RPMI8226 (cell line): ENCODE data around the gene PAAF1.
"Not testable (repeated sequence)": the region's sequence is repeated elsewhere in the genome, so short reads cannot be mapped to it uniquely, and the experiment has no call there.

Experiments used
- DNase-seq: peaks from one replicate; pipeline ENCODE4 v3.0.0-alpha.2; 2015

The PAAF1 gene, protein sequence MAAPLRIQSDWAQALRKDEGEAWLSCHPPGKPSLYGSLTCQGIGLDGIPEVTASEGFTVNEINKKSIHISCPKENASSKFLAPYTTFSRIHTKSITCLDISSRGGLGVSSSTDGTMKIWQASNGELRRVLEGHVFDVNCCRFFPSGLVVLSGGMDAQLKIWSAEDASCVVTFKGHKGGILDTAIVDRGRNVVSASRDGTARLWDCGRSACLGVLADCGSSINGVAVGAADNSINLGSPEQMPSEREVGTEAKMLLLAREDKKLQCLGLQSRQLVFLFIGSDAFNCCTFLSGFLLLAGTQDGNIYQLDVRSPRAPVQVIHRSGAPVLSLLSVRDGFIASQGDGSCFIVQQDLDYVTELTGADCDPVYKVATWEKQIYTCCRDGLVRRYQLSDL

DNA sequence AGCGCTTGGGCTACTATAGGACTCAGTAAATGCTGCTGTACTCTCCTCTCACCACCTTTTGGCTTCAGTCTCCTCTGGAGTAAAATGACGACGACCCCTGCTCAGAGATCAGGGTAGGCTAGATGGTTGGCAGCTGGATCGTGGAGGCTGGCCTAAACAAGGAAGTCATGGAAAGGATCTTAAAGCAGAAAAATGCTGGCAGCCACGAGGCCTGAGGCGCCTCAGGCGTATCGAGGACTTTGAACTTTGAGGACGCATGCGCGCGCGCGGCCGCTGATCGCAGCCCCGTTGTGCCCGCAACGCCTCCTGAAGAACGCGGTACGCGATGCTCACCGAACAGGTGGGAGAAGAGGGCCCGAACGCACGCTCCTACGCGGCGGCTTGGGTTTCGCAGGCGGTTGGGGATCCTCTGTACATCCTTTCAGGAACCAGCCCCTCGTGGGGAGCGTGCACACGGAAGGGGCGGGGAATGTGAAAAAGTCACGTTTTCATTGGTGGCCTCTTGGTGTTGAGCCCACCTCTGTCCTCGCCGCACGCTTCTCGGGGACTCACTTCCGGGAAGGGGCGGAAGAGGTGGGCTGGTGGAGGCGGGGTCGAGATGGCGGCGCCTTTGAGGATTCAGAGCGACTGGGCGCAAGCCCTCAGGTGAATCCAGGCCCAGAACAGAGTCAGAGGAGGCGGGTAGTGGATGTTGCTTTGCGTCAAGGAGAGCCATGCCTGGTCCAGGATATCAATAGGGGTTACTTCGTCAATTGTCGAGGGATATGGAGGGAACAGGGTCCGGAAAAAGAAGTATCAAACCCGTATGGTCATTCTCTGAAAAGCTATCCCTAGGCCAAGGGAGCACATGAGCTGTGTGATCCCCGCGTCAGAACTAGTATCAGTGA lies at the start of gene PAAF1, which contains the start of gene COA4:
PAAF1 (plus strand) TSS at position 576 of the 887 bp plus-strand sequence; CDS start at position 599, 23 bp downstream.
COA4 (minus strand) TSS at position 423 of the 887 bp plus-strand sequence. CDS start 3,468 bp downstream, outside the sequence.
- peak; percentile 100 for DNase-seq

DNA sequence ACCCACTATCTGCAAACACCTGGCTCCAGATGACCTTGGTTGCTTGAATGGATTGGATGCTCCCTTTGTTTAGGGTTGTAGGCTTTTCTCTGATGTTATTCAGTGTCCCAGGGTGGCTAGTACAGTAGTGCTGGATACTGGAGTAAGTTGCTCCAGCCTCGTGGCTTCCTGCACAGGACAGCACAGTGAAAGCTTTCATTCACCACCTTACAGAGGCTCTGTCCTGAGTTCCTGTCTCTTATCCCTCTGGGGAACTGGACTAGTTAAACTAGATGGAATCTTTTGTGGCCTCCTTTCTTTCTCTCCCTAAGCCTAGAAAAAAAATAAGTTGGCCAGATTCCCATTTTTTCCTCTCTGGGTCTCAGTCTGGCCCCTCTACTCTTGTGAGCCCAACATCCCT lies 46.5 kb upstream of the PAAF1 start:
- no peak for DNase-seq

DNA sequence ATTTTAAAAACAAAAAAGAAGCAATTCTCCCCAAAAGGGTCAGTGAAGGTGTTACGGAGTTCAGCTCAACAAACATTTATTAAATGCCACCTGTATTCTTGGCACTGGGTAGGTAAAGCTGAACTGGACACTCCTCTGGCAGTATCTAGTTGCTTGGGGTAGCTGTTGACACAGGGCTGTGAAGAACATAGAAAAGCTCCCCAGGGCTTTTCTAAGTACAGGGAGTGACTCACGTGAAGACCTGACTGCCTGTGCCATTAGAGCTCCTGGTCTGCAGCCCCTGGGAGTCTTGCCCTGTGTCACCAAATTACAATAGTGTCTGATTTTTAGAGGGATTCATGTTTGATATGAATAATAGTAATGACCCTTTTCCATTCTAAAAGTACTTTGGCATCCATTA lies 43.7 kb upstream of the PAAF1 start:
- no peak for DNase-seq

DNA sequence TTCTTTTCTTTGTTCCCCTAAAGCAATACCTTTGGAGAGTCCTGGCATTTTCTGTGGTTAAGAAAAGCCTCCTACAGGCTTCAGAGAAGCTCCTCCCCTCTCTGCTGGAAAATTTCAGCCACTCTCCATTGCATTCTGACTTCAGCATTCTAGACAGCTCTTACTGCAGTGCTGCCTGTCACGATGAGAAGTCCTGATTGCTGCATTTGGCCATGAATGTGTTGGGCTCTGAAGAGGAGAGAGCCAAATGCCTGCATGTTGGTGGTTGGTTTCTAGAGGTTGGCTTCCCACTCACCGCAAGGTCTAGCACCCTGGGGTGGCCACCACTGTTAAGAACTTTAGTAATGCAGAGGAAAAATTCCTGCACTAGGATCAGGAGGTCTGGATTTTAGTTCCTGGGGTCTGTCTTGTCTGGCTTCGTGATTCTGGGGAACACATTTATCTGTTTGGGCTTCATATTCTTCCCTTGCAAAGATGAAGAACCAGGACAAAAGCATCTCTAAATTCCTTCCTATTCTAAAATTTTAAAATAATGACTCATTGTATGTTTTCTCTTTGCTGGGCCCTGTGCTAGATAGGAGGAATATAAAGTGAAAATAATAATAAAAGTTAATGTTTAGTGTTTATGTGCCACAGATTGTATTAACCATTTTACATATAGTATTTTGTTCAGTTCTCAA lies 38.2 kb upstream of the PAAF1 start:
- DNase-seq, result no peak

DNA sequence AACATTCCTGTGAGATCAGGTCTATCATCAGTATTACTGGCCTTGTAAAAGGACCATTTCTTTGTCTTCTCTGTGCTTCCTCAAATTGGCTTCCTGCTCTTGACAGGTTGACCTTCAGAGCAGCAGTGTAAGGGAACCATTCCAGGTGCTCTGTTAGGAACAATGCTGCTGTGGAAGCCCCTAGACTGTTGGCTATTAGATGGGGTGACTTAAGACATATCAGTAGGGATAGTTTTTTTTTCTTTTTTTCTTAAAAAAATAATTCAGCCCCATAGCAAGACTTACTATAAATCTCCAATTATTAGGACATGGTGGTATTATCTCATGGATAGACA lies 37.7 kb upstream of the PAAF1 start:
- DNase-seq, result no peak

DNA sequence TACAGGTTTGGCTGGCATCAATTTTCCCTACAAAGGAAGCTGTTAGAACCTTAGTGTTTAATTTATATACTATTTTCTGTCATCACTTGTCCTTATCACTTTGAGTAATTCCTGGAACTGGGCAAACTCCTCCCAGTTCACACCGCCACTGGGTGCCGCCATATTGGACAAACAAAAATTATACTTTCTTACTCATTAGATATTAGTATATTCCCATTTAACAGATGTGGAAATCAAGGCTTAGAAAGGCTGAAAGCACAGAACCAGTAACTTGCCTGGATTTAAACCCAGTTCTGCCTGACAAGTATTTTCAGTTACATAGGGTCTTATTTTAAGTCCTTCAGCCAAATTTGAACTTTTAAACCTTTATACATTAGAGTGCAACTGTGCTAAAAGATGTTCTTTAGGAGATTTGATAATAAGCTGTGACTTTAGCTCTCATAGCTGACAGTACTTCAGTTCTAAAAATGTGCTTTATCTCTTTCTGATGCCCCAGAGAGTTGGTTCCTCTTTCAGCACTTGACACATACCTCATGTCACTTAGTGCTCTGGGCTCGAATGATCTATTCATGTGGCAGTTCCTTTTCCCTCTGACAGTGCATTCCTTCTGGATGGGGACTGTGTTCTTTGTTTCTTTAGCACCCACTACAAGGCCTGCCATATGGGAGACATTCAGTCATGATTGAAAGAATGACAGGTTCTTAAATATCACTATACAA lies 25.6 kb upstream of the PAAF1 start:
- DNase-seq, result no peak

DNA sequence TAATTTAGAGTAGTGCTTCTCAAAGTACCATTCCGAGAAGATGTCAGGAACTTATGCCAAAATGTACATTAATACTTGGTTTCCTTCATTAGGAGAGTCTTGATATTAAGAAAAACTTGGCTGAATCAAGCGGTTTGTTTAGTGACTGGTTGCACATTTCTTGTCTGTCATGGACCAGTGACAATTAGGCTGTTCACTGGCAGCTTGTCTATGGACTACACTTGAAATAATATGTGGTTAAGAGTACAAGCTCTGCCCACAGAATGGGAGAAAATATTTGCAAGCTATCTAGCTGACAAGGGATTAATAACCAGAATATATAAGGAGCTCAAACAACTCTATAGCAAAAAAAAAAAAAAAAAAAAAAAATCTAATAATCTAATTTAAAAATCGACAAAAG lies 24.8 kb upstream of the PAAF1 start:
- DNase-seq, result no peak

DNA sequence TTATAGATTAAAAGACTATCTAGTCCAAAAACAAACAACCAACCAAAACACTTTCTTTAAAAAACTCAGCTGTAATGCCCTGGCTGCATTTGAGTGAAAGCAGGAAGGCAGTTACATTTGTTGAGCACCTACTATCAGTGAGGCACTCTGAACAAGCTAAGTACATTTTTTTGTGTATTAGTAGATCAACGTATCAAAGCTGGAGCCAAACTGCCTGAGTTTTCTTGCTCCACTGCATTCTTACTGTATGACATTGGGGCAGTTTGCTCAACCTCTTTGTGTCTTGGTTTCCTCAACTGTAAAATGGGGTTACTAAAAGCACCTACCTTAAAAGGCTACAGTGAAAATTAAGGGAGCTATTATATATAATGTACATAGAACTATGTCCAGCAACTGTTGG lies 22.1 kb upstream of the PAAF1 start:
- no peak for DNase-seq

DNA sequence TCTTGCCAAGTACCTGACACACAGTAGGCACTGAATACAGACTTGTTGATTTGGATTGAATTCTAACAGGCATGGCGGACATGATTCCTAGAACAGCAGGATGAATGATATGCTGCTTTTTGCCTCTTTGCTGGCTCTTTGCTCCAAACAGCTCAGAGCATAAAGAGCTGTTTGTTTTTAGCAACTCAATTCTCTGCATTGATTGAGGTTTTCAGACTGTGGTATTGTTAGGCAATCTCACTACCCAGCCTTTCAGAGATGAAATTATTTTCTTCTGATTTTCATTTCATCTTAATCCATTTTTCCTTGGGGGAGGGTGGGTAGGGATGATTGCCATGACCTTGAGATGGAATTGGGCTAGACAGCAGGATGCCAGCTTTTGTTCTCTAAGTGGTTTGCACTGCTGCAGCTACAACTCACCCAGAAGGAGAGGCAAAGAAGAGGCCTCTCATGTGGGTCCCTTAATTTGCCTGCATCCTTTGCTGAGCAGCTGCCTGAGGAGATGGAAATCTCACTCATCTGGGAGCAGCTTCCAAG lies 20.7 kb upstream of the PAAF1 start:
- no peak for DNase-seq

DNA sequence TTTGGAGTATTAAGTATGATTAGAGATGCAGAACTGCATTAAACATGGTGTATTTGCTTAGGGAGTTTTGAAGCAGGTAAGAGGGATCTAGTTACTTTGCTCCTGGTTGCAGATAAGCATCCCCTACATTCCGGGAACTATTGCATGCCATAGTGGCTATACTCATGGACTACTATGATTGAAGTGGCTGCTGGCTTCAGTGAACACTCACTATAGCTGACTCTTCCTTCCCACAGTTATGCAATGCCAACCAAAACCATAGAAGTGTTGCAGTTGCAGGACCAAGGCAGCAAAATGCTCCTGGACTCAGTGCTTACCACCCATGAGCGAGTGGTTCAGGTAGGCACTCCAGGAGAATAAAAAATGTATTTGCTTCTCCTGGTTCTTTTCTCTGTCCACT lies 17.1 kb upstream of the PAAF1 start:
- DNase-seq, result no peak

DNA sequence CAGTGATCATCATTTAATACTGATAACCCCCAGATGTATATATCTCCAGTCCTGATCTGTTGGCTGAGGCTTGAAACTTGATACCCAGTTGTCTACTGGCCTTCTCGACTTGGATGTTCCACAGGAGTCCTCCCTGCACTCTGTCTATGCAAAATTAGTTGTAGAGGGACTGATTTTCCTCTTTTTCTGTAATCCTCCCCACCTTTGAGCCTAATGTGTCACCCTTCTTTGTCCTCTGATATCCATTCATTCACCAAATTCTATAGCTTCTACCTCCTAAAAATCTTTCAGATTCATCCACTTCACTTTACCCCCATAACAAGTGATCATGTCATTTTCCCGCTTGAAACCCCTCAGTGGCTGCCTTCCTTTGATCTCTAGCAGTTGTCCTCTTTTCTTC lies 16.6 kb upstream of the PAAF1 start:
- no peak for DNase-seq

DNA sequence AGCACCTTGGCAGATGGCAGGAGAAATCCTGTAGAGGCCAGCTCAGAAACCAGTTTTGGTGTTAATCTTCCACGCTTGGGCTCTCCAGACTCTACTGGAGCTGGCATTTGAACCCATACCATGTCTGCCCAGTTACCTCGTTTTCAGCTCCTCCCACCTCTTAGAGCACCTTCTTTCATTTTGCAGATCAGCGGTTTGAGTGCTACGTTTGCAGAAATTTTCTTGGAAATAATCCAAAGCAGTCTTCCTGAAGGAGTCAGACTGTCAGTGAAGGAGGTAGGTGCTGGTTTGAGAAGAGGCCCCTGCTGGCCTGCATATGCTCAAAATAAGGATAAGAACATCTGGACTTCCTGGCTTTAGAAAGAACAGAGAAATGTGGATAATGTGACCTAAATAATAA lies 13.8 kb upstream of the PAAF1 start:
- peak; percentile 91 for DNase-seq

DNA sequence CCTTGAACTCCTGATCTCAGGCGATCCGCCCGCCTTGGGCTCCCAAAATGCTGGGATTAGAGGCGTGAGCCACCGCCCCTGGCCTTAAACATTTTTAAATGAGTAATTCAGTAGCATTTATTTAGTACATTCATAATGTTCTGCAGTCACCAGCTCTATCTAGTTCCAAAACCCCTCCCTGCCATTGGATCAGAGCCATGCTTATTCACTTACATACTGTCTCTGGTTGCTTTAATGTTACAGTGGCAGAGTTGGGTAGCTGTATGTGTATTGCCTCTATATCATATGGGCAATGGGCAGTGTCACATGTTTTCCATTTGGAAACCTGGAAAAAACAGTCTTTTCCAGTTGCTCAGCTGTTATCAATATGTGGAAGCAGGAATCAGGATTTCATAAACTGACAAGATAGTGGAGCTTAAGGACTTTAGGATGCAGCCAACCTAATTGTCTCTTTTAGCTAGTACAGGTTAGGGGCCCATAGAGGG lies 10.7 kb upstream of the PAAF1 start:
- DNase-seq, result no peak

DNA sequence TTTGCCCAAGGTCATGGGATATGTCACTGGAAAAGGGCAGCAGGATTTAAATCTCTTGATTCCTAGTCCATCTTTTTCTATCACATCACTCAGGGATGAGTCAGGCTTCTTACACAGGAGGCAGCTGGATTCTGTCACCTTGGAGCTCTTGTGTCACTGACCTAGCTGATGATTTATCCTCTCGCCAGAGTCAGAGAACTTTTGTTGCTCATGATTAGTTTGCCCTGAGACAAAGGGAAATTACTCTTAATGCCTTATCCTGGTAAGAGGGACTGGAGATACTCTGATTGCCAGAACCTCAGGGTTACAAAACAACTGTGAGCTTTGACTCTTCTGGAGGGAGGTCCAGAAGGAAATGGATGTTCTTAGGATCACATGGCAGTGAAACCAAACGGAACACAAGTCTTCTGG lies 10.2 kb upstream of the PAAF1 start:
- DNase-seq, result no peak

DNA sequence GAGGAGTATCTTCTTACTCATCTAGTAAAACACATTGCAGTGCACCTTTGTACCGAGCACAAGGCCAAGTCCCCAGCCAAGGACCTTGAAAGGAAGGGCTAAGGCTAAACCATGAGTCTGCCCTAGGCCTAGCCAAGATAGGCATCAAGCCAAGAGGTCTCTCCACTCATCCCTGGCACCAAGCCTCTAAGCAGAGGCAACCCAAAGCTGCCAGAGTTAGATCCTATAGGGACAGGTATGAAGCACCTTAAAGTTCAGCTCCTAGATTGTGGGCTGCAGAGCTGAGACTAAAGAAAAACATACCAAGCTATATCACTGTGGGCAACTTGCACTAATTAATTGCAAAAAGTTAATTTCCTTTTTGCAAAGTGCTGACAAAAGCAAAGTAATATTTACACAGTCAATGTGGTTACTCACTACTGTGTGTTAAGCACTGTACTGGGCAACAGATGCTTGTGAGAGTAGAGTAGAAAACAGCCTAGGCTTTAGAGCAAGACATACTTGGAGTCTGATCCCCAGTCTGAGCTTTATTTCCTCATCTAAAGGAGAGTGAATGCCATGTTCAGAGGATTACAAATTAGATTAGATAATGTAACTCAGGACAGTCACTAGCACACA lies 7.4 kb upstream of the PAAF1 start:
- DNase-seq, result peak; percentile 77

DNA sequence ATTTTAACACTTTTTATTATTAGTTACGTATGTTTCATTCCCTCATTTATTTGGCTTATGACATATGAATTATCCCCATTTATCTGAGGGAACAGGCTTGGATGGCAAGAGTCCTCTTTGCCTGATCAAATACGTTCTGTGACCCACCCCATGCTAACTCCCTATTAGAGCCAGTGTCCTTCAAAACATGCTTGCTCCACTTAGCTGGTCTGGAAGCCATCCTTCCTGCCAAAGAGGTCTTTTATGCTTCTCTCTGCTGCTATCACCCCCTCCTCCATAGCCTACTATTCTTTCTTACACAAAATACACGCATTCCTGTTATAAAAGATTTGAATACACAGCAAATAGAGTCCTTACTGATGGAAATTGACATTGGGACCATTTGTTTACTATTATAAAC lies 6.5 kb upstream of the PAAF1 start:
- DNase-seq, result no peak

DNA sequence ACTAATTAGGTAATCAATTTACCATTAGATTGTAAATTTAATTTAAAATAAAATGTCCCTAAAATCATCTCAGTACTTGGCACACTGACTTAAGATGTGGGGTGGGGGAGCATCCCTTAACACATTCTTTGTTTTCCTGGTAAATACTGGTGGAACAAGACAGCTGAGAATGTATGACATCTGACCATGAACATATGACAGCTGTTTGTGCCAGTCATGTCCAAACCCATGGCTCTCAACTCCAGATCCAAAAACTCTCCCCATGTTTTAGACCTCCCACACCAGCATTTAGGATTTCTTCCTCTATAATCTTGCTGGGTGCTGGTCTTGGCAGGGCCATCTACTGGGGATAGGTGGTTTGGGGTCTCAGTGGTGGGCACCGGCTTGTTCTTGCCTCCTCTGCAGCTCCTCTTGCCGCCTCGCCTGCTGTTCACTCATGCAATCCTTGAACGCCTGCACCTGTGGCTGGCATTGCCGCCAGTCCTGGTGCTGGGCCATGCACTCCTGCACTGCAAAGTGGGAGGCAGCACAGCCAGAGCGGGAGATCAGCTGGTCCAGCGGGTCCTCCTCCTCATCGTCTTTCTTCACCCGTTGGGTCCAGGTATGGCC lies 3.9 kb upstream of the PAAF1 start:
- no peak for DNase-seq

DNA sequence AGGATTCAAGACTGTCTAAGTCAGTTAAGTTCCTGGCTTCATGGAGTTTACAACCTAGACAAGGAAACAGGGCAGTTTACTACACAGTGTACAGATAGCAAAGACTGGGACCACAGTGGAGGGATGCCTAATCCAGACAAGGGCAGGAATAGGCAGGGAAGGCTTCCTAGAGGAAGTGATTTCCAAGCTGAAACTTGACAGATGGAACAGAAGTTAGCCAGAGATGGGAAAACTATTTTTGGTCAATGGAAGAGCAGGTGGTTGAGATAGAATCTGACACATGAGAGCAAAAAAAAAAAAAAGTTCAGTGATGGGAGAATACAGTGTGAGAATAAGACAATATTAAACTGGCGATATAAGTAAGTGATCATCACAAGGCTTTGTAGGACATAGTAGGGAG lies 1.4 kb upstream of the PAAF1 start:
- DNase-seq, result no peak

DNA sequence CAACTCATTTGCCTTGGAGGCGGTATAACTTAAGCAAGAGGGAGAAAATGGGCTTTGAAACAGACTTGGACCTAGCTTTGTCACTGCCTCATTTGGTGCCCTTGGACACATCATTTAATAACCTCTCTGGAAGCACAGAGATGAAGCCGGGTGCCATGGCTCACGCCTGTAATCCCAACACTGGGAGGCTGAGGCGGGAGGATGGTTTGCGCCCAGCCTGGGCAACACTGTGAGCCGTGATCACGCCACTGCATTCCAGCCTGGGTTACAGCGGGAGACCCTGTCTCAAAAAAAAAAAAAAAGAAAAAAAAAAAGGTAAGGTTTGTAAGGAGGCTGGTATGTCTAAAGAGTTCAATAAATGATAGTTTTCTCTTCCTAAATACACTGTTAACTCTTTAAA lies 959 bp upstream of the PAAF1 start:
- DNase-seq, result no peak

DNA sequence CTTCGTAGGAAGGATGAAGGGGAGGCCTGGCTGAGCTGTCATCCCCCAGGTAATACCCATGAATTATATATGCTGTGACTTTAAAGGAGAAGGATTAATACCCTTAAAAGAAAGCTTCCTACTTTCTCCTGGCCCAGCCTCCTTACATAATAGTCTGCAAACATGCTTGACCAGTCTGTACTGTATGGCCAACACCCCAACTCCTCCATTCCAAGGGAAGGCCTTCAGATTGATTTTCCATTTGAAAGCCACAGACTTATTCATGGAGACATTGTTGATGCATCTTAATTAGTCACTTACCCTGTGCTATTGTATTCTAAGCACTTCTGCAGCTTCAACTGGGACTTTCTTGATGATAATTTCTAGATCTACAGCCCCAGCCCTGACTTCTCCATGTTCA lies 2.0 kb downstream of the PAAF1 start:
- no peak for DNase-seq

DNA sequence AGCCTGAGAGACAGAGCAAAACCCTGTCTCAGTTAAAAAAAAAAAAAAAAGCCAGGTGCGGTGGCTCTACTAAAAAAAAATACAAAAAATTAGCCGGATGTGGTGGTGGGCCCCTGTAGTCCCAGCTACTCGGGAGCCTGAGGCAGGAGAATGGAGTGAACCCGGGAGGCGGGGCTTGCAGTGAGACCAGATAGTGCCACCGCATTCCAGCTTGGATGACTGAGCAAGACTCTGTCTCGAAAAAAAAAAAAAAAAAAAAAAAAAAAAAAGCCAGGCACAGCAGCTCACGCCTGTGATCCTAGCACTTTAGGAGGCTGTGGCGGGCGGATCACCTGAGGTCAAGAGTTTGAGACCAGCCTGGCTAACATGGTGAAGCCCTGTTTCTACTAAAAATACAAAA lies 3.6 kb downstream of the PAAF1 start:
- DNase-seq, result not testable (repeated sequence)

DNA sequence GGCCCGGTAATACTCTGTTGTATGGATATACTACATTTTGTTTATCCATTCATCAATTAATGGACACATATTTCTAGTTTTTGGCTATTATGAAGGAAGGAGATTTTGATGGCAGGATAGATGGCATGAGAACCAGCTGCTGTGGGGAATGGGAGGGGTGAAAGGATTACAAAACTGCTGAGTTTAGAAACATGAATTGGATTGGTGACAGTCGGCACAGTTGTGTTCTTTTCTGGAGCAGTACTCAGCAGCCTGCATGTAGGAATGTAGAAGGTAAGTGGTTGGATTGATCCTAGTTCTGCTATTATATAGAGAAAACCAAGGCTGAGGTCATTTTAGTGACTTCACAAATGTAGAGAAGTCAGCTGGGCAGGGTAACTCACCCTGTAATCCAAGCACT lies 7.1 kb downstream of the PAAF1 start:
- no peak for DNase-seq
